GM12878 (cell line): ENCODE measurements around the gene LARP6. TPM values are rescaled to one million over a fixed set of nuclear protein-coding genes. Genes with fewer than 3 reads are reported as not detected.

Experiments
- BACH1 ChIP-seq: fragments of 450-650 bp; IDR thresholded peaks from 2 replicates; pipeline ENCODE4 v1.6.1; 2017; ENCODE audit warnings: mild to moderate bottlenecking, borderline replicate concordance
- GATAD2B ChIP-seq: fragments of 450-650 bp; conservative IDR thresholded peaks from 2 replicates; pipeline ENCODE4 v1.6.1; 2017; ENCODE audit warnings: low read depth, mild to moderate bottlenecking, moderate library complexity
- HCFC1 ChIP-seq: fragments of 150-350 bp; IDR thresholded peaks from 2 replicates; pipeline ENCODE4 v1.6.1; 2014; ENCODE audit warnings: low read length
- HDGF ChIP-seq: fragments of 450-650 bp; IDR thresholded peaks from 2 replicates; pipeline ENCODE4 v1.6.1; 2016; ENCODE audit warnings: antibody characterized with exemption
- NFYB ChIP-seq: IDR thresholded peaks from 2 replicates; pipeline ENCODE4 v1.6.1; 2011; ENCODE audit warnings: low read depth, mild to moderate bottlenecking, low read length, improper control_type of control experiment, moderate library complexity; ENCODE audit not compliant: insufficient read depth
- PAX5 ChIP-seq: IDR thresholded peaks from 2 replicates; pipeline ENCODE4 v1.6.1; 2011; ENCODE audit warnings: low read depth, low read length, borderline replicate concordance
- ZBTB33 ChIP-seq: fragments of 450-650 bp; IDR thresholded peaks from 2 replicates; pipeline ENCODE4 v1.6.1; 2017; ENCODE audit warnings: mild to moderate bottlenecking
- ZBTB4 ChIP-seq: fragments of 450-650 bp; formaldehyde crosslinking; IDR thresholded peaks from 2 replicates; pipeline ENCODE4 v1.4.0; 2022; ENCODE audit warnings: mild to moderate bottlenecking, moderate library complexity
- ZNF592 ChIP-seq: fragments of 450-650 bp; IDR thresholded peaks from 2 replicates; pipeline ENCODE4 v1.6.1; 2017; ENCODE audit warnings: mild to moderate bottlenecking, moderate library complexity
- polyA plus RNA-seq, 11 experiments: library from polyadenylated mRNA; depleted of rRNA in 4 of 11; unstranded in 6 of 11; stranded (reverse) in 5 of 11; fragments of >200 nt; fragmentation: Nextera tagmentation in 4 of 11; fragmentation: Illumina TruSeq in 1 of 11; extraction: Ambion mirVana in 4 of 11; extraction: Trizol in 1 of 11; gene quantifications; 1 replicate in 1 of 11; 2 replicates in 10 of 11; pipeline versions ENCODE4 v1.2.1 to v1.2.3, GENCODE V29; 2011 to 2016; ENCODE audit warnings: inconsistent platforms in 2 of 11, missing spikeins in 2 of 11, low read depth in 1 of 11
- total RNA-seq, 4 experiments: library from RNA; depleted of rRNA in 3 of 4; stranded (reverse); fragments of >200 nt in 3 of 4; fragmentation: Illumina TruSeq in 1 of 4; extraction: Trizol in 1 of 4; gene quantifications; 2 replicates each; pipeline versions ENCODE4 v1.2.1 to v1.2.3, GENCODE V29; 2013 to 2021
- TF ChIP-seq, protein P1 (sequence below): IDR thresholded peaks from 2 replicates; pipeline ENCODE4 v1.6.1; 2011; ENCODE audit warnings: low read depth, low read length, improper control_type of control experiment, borderline replicate concordance

LARP6 gene
- total and polyA plus RNA-seq, 10 of the 15 experiments (the other 5 are each of a cell fraction or from before 2014, with no cell fraction given): 0.74 to 14.6 (median 3.9) TPM

- TF ChIP-seq NFYB (no peak), ZNF592 (no peak), ZBTB33 (no peak), BACH1 (no peak), HDGF (no peak), GATAD2B (no peak), ZBTB4 (CRISPR knock-in tag) (no peak), HCFC1 (no peak), PAX5 (no peak)
- TF ChIP-seq, protein P1, sequence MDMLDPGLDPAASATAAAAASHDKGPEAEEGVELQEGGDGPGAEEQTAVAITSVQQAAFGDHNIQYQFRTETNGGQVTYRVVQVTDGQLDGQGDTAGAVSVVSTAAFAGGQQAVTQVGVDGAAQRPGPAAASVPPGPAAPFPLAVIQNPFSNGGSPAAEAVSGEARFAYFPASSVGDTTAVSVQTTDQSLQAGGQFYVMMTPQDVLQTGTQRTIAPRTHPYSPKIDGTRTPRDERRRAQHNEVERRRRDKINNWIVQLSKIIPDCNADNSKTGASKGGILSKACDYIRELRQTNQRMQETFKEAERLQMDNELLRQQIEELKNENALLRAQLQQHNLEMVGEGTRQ: no peak
Observed at GRCh38 chr15:70856177-70856883, 2.4 kb upstream of the LARP6 start (continued).
